ENCODE results near the gene CCDC181.
"Not testable (repeated sequence)": the region's sequence is repeated elsewhere in the genome, so short reads cannot be mapped to it uniquely, and the experiment has no call there.

The CCDC181 gene
- 0 reads per million in 2 donors for total RNA-seq

GRCh38 chr1:169427081-169427641, at the start of gene CCDC181:
TSS of gene CCDC181 (minus strand) at chr1:169427474. CDS start at chr1:169424927, 2,547 bp downstream.
- no peak for DNase-seq

- no peak for DNase-seq
These were observed 48.6 kb upstream of the CCDC181 start for GRCh38 chr1:169475806-169476387.

- no peak for DNase-seq
These were observed 47.2 kb upstream of the CCDC181 start for GRCh38 chr1:169474302-169474995.

- DNase-seq = no peak
These were observed 46.1 kb upstream of the CCDC181 start for GRCh38 chr1:169473347-169473746.

GRCh38 chr1:169472738-169473137, 45.5 kb upstream of the CCDC181 start:
- no peak for DNase-seq

GRCh38 chr1:169468982-169469381, 41.7 kb upstream of the CCDC181 start:
- no peak for DNase-seq

- DNase-seq = no peak
These were observed 39.3 kb upstream of the CCDC181 start for GRCh38 chr1:169466259-169467230.

GRCh38 chr1:169465281-169465680, 38.0 kb upstream of the CCDC181 start:
- DNase-seq = no peak

GRCh38 chr1:169462385-169462784, 35.1 kb upstream of the CCDC181 start:
- no peak for DNase-seq

GRCh38 chr1:169461390-169462000, 34.2 kb upstream of the CCDC181 start:
- DNase-seq = no peak

- DNase-seq = no peak
These were observed 33.0 kb upstream of the CCDC181 start for GRCh38 chr1:169460191-169460833.

- no peak for DNase-seq
These were observed 30.2 kb upstream of the CCDC181 start for GRCh38 chr1:169457443-169457842.

GRCh38 chr1:169456029-169456428, 28.8 kb upstream of the CCDC181 start:
- DNase-seq = no peak

GRCh38 chr1:169452921-169453320, 25.6 kb upstream of the CCDC181 start:
- no peak for DNase-seq

GRCh38 chr1:169451218-169451824, 24.0 kb upstream of the CCDC181 start:
- no peak for DNase-seq

GRCh38 chr1:169443923-169444322, 16.6 kb upstream of the CCDC181 start:
- DNase-seq = no peak

GRCh38 chr1:169426174-169426705, 1.0 kb downstream of the CCDC181 start:
- no peak for DNase-seq

- DNase-seq = no peak
These were observed 6.0 kb downstream of the CCDC181 start for GRCh38 chr1:169421309-169421708.

GRCh38 chr1:169414952-169415351, 12.3 kb downstream of the CCDC181 start:
- DNase-seq = no peak

GRCh38 chr1:169408340-169408739, 18.9 kb downstream of the CCDC181 start:
- not testable (repeated sequence) for DNase-seq

- not testable (repeated sequence) for DNase-seq
These were observed 24.7 kb downstream of the CCDC181 start for GRCh38 chr1:169402578-169402977.
